NAMALWA (cell line): ENCODE measurements around the gene TMEM242.
"Not testable (repeated sequence)": the region's sequence is repeated elsewhere in the genome, so short reads cannot be mapped to it uniquely, and the experiment has no call there.

Experiments used
- DNase-seq: peaks from one replicate; pipeline ENCODE4 v3.0.0-alpha.2; 2015; ENCODE audit warnings: low spot score

TMEM242 gene

GRCh38 chr6:157323255-157323965, at the start of gene TMEM242:
Gene TMEM242 (minus strand): TSS chr6:157323519. CDS start chr6:157323499, 20 bp downstream.
- peak; percentile 91 for DNase-seq

- no peak for DNase-seq
Measured at GRCh38 chr6:157372501-157373280, 49.4 kb upstream of the TMEM242 start.

GRCh38 chr6:157370755-157371154, 47.4 kb upstream of the TMEM242 start:
- no peak for DNase-seq

GRCh38 chr6:157368359-157369049, 45.2 kb upstream of the TMEM242 start:
- no peak for DNase-seq

- DNase-seq, result no peak
Measured at GRCh38 chr6:157366648-157367047, 43.3 kb upstream of the TMEM242 start.

GRCh38 chr6:157364705-157365104, 41.4 kb upstream of the TMEM242 start:
- no peak for DNase-seq

- DNase-seq, result no peak
Measured at GRCh38 chr6:157361886-157362285, 38.6 kb upstream of the TMEM242 start.

- DNase-seq, result no peak
Measured at GRCh38 chr6:157358287-157358686, 35.0 kb upstream of the TMEM242 start.

- no peak for DNase-seq
Measured at GRCh38 chr6:157346373-157346772, 23.1 kb upstream of the TMEM242 start.

- DNase-seq, result no peak
Measured at GRCh38 chr6:157343732-157344131, 20.4 kb upstream of the TMEM242 start.

GRCh38 chr6:157339432-157339831, 16.1 kb upstream of the TMEM242 start:
- DNase-seq, result no peak

- no peak for DNase-seq
Measured at GRCh38 chr6:157337751-157338150, 14.4 kb upstream of the TMEM242 start.

- DNase-seq, result not testable (repeated sequence)
Measured at GRCh38 chr6:157337276-157337675, 14.0 kb upstream of the TMEM242 start.

GRCh38 chr6:157335829-157336228, 12.5 kb upstream of the TMEM242 start:
- DNase-seq, result no peak

- DNase-seq, result no peak
Measured at GRCh38 chr6:157333956-157334355, 10.6 kb upstream of the TMEM242 start.

- DNase-seq, result no peak
Measured at GRCh38 chr6:157333537-157333936, 10.2 kb upstream of the TMEM242 start.

GRCh38 chr6:157332813-157333212, 9.5 kb upstream of the TMEM242 start:
- DNase-seq, result no peak

- no peak for DNase-seq
Measured at GRCh38 chr6:157330831-157331230, 7.5 kb upstream of the TMEM242 start.

GRCh38 chr6:157329829-157330228, 6.5 kb upstream of the TMEM242 start:
- DNase-seq, result no peak

- no peak for DNase-seq
Measured at GRCh38 chr6:157328108-157328692, 4.9 kb upstream of the TMEM242 start.

GRCh38 chr6:157326979-157327378, 3.7 kb upstream of the TMEM242 start:
- no peak for DNase-seq

GRCh38 chr6:157325069-157325805, 1.9 kb upstream of the TMEM242 start:
- DNase-seq, result no peak
